Measurements from ENCODE around the gene GCDH. TPM values are rescaled to one million over a fixed set of nuclear protein-coding genes. Genes with fewer than 3 reads are reported as not detected.

GCDH gene
- total RNA-seq, 2 donors from 2014 or later, result 58.1 to 62.9 TPM

DNA sequence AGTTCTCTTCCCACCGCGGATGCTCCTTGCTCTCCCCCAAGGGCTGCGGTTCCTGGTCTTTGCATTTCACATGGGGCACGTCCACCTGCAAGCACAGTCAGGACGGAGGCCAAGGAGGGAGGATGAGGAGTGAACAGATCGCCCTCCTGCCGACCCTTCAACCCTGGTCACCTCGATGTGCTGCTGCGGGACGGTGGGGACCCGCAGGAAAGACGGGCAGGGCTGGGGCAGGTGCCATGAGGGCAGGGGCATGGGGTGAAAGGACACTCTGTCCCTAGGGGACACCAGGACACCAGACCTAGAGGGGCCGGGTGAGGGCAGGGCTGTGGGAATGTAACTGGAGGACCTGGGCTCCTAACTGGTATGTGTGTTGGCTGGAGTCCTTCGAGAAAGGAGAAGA lies 27.3 kb downstream of the GCDH start:
- H3K9me3 Mint-ChIP-seq, result peaks cover 10% of the 10 kb centered on the region
- Histone ChIP-seq H3K9ac (ENCODE audit: extremely low read depth, low read length, poor library complexity, severe bottlenecking) (no peak overlapping the region), H3K4me1 (ENCODE audit: control insufficient read depth, insufficient read depth, low read length) (peaks cover 2% of the 10 kb centered on the region), H3K9me3 (ENCODE audit: control insufficient read depth, low read length) (no peaks in the 10 kb centered on the region), H3K27ac (ENCODE audit: low read depth, low read length) (no peak overlapping the region), H3K36me3 (ENCODE audit: control insufficient read depth, insufficient read depth, low read length) (peaks cover 13% of the 10 kb centered on the region), H3K4me3 (ENCODE audit: low read length) (no peak overlapping the region), H3K27me3 (ENCODE audit: control insufficient read depth, insufficient read depth, low read length, poor library complexity, severe bottlenecking) (no peaks in the 10 kb centered on the region)
- no peak for DNase-seq
- 89 to 97% methylated on average over 5 to 14 of the region's 14 CpGs for WGBS, 2 experiments (ENCODE audit: insufficient coverage in 1 of 2, insufficient read length in 1 of 2)
- TF ChIP-seq, protein P1, sequence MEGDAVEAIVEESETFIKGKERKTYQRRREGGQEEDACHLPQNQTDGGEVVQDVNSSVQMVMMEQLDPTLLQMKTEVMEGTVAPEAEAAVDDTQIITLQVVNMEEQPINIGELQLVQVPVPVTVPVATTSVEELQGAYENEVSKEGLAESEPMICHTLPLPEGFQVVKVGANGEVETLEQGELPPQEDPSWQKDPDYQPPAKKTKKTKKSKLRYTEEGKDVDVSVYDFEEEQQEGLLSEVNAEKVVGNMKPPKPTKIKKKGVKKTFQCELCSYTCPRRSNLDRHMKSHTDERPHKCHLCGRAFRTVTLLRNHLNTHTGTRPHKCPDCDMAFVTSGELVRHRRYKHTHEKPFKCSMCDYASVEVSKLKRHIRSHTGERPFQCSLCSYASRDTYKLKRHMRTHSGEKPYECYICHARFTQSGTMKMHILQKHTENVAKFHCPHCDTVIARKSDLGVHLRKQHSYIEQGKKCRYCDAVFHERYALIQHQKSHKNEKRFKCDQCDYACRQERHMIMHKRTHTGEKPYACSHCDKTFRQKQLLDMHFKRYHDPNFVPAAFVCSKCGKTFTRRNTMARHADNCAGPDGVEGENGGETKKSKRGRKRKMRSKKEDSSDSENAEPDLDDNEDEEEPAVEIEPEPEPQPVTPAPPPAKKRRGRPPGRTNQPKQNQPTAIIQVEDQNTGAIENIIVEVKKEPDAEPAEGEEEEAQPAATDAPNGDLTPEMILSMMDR (conservative IDR thresholded peaks at IDR 0.05), result no peak
- H3K4me1 Mint-ChIP-seq, result peaks cover 11% of the 10 kb centered on the region
- H3K27me3 Mint-ChIP-seq (ENCODE audit: insufficient read depth), result peaks cover 13% of the 10 kb centered on the region
- no peak overlapping the region for H3K27ac Mint-ChIP-seq
- no peak overlapping the region for H3K4me3 Mint-ChIP-seq
- H3K36me3 Mint-ChIP-seq (ENCODE audit: low read depth), result peaks cover 16% of the 10 kb centered on the region

DNA sequence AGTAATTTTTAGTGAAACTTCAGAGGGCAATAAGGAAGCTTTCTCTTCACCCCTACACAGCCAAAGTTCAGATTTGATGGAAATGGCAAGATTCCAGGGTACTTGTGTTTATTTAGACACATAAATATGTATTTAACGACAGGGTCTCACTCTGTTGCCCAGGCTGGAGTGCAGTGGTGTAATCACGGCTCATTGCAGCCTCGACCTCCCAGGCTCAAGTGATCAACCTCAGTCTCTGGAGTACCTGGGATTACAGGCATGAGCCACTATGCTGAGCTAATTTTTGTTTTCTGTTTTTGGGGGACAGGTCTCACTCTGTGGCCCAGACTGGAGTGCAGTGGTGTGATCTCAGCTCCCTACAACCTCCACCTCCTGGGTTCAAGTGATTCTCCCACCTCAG lies 30.1 kb downstream of the GCDH start:
- H3K4me1 ChIP-seq (ENCODE audit: control insufficient read depth, insufficient read depth, low read length), result no peaks in the 10 kb centered on the region
- H3K27me3 ChIP-seq (ENCODE audit: control insufficient read depth, insufficient read depth, low read length, poor library complexity, severe bottlenecking), result no peaks in the 10 kb centered on the region
- Mint-ChIP-seq H3K27me3 (ENCODE audit: insufficient read depth) (peaks cover 13% of the 10 kb centered on the region), H3K27ac (no peak overlapping the region), H3K9me3 (peaks cover 10% of the 10 kb centered on the region), H3K36me3 (ENCODE audit: low read depth) (peaks cover 36% of the 10 kb centered on the region), H3K4me1 (no peaks in the 10 kb centered on the region), H3K4me3 (no peak overlapping the region)
- TF ChIP-seq, protein P1 (conservative IDR thresholded peaks at IDR 0.05), result no peak
- no peaks in the 10 kb centered on the region for H3K9me3 ChIP-seq (ENCODE audit: control insufficient read depth, low read length)
- 93% methylated on average over 3 of the region's 3 CpGs for whole genome bisulfite sequencing, 2 experiments (ENCODE audit: insufficient coverage in 1 of 2, insufficient read length in 1 of 2)
- no peak overlapping the region for H3K9ac ChIP-seq (ENCODE audit: extremely low read depth, low read length, poor library complexity, severe bottlenecking)
- H3K27ac ChIP-seq (ENCODE audit: low read depth, low read length), result no peak overlapping the region
- no peak for DNase-seq
- H3K36me3 ChIP-seq (ENCODE audit: control insufficient read depth, insufficient read depth, low read length), result peaks cover 33% of the 10 kb centered on the region
- H3K4me3 ChIP-seq (ENCODE audit: low read length), result no peak overlapping the region

DNA sequence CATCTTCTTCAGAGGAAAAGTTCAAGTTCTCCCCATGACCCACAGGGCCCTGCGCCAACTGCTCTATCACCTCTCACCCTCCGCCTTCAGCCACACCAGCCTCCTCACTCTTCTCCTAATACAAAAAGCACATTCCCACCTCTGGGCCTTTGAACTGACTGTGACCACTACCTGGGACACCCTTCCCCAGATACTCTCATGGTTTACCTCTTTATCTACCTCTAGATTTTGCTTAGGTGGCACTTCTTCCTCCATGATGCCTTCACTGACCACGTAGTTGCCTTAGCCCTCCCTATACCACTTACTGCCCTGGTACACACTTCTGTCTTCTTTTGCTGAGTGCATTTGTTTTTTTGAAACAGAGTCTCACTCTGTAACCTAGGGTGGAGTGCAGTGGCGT lies 32.0 kb downstream of the GCDH start:
- Mint-ChIP-seq H3K4me3 (no peak overlapping the region), H3K36me3 (ENCODE audit: low read depth) (peaks cover 50% of the 10 kb centered on the region), H3K9me3 (peaks cover 10% of the 10 kb centered on the region), H3K4me1 (no peaks in the 10 kb centered on the region), H3K27ac (no peak overlapping the region), H3K27me3 (ENCODE audit: insufficient read depth) (peaks cover 11% of the 10 kb centered on the region)
- Histone ChIP-seq H3K36me3 (ENCODE audit: control insufficient read depth, insufficient read depth, low read length) (peaks cover 47% of the 10 kb centered on the region), H3K4me3 (ENCODE audit: low read length) (no peak overlapping the region), H3K9ac (ENCODE audit: extremely low read depth, low read length, poor library complexity, severe bottlenecking) (no peak overlapping the region), H3K27ac (ENCODE audit: low read depth, low read length) (no peak overlapping the region), H3K4me1 (ENCODE audit: control insufficient read depth, insufficient read depth, low read length) (no peaks in the 10 kb centered on the region), H3K9me3 (ENCODE audit: control insufficient read depth, low read length) (no peaks in the 10 kb centered on the region), H3K27me3 (ENCODE audit: control insufficient read depth, insufficient read depth, low read length, poor library complexity, severe bottlenecking) (no peaks in the 10 kb centered on the region)
- TF ChIP-seq, protein P1 (conservative IDR thresholded peaks at IDR 0.05), result no peak
- DNase-seq, result no peak
- 91 to 95% methylated on average over 3 to 4 of the region's 4 CpGs for WGBS, 2 experiments (ENCODE audit: insufficient coverage in 1 of 2, insufficient read length in 1 of 2)
